HCT116 (cell line): ENCODE results near the gene FBP1. TPM values are rescaled to one million over a fixed set of nuclear protein-coding genes. Genes with fewer than 3 reads are reported as not detected.

Source experiments
- ATAC-seq: fragments of 200-7000 bp; cut with Tn5 transposase; 2 replicates; pipeline ENCODE4 v1.9.1; 2020; ENCODE audit warnings: mild to moderate bottlenecking, moderate library complexity
- BruUV-seq: library from RNA; stranded (reverse); fragments of 400-500 nt; replicated peaks from 2 replicates; lab custom pipeline; 2021; lab: Mats Ljungman, UMichigan
- CTCF ChIA-PET: fragments of 300-600 bp; sonication (Branson Sonifier 250); formaldehyde crosslinking; loops from one replicate; lab custom pipeline; 2021; ENCODE audit warnings: antibody characterized with exemption; lab: Charles Lee
- POLR2A ChIA-PET: fragments of 300-600, 350-600 bp; sonication (Branson Sonifier 250); formaldehyde crosslinking; loops from one replicate; lab custom pipeline; 2021; ENCODE audit warnings: antibody characterized with exemption; lab: Charles Lee
- RAD21 ChIA-PET, 2 experiments: fragments of 300-600 bp; sonication (Branson Sonifier 250); formaldehyde crosslinking; loops; one replicate each; lab custom pipeline; 2023; ENCODE audit warnings: low total read pairs in 2 of 2; ENCODE audit not compliant: uncharacterized antibody in 2 of 2, unreplicated experiment in 2 of 2, low non-redundant PET in 1 of 2; lab: Charles Lee
- DNase-seq: peaks from one replicate; pipeline ENCODE4 v3.0.0-alpha.2; 2010; ENCODE audit warnings: low read depth, low spot score
- H2AFZ ChIP-seq: fragments of 200-600 bp; shearing (Covaris generic), sonication (generic); 2 replicates; pipeline ENCODE4 v1.6.1; 2017; ENCODE audit warnings: low read depth, mixed run types, mixed read lengths, antibody characterized with exemption, low read length; ENCODE audit not compliant: poor library complexity, severe bottlenecking
- H3K27ac ChIP-seq: 2 replicates; pipeline ENCODE4 v1.5.1; 2012; ENCODE audit warnings: low read depth, low read length
- H3K27me3 ChIP-seq: fragments of 200-600 bp; sonication (generic); 2 replicates; pipeline ENCODE4 v1.6.1; 2016; ENCODE audit warnings: mixed run types, low read length, mixed read lengths; ENCODE audit not compliant: insufficient read depth
- H3K36me3 ChIP-seq, 2 experiments: fragments of 200-500 bp in 1 of 2; fragments of 200-600 bp in 1 of 2; sonication (Bioruptor generic) in 1 of 2; sonication (generic) in 1 of 2; 2 replicates each; pipeline versions ENCODE4 v1.5.1 to v1.6.1; 2014 to 2016; ENCODE audit warnings: low read length in 2 of 2, inconsistent platforms in 1 of 2, mixed read lengths in 1 of 2, mixed run types in 1 of 2; ENCODE audit not compliant: insufficient read depth in 2 of 2, control insufficient read depth in 1 of 2
- H3K4me1 ChIP-seq, 2 experiments: fragments of 200-600 bp in 1 of 2; sonication (generic) in 1 of 2; 2 replicates each; pipeline versions ENCODE4 v1.5.1 to v1.6.1; 2012 to 2017; ENCODE audit warnings: low read length in 2 of 2, inconsistent platforms in 1 of 2, mild to moderate bottlenecking in 1 of 2, mixed read lengths in 1 of 2, mixed run types in 1 of 2, moderate library complexity in 1 of 2; ENCODE audit not compliant: insufficient read depth in 2 of 2, control insufficient read depth in 1 of 2
- H3K4me2 ChIP-seq: fragments of 200-600 bp; sonication (generic); 2 replicates; pipeline ENCODE4 v1.6.1; 2017; ENCODE audit warnings: mixed run types, low read length, mixed read lengths
- H3K4me3 ChIP-seq, 2 experiments: fragments of 200-600 bp in 1 of 2; sonication (generic) in 1 of 2; replicated peaks in 1 of 2; 2 replicates each; pipeline ENCODE4 v1.5.1; 2011 to 2016; ENCODE audit warnings: low read length in 2 of 2, control low read depth in 1 of 2, low read depth in 1 of 2, mild to moderate bottlenecking in 1 of 2, mixed read lengths in 1 of 2, mixed run types in 1 of 2
- H3K79me2 ChIP-seq: fragments of 200-600 bp; sonication (generic); 2 replicates; pipeline ENCODE4 v1.6.1; 2017; ENCODE audit warnings: mild to moderate bottlenecking, mixed run types, low read length, moderate library complexity, mixed read lengths; ENCODE audit not compliant: insufficient read depth
- H3K9ac ChIP-seq: fragments of 200-600 bp; sonication (generic); 2 replicates; pipeline ENCODE4 v1.6.1; 2016; ENCODE audit warnings: low read length, mixed read lengths
- H3K9me2 ChIP-seq: fragments of 200-600 bp; sonication (generic), shearing (Covaris generic); 2 replicates; pipeline ENCODE4 v1.6.1; 2017; ENCODE audit warnings: mixed run types, mild to moderate bottlenecking, moderate library complexity; ENCODE audit not compliant: insufficient read depth
- H3K9me3 ChIP-seq, 2 experiments: fragments of 200-500 bp in 1 of 2; fragments of 200-600 bp in 1 of 2; sonication (Bioruptor generic) in 1 of 2; sonication (generic) in 1 of 2; 2 replicates each; pipeline ENCODE4 v1.6.1; 2014 to 2017; ENCODE audit warnings: low read length in 2 of 2, mixed read lengths in 2 of 2, inconsistent platforms in 1 of 2, low read depth in 1 of 2, mild to moderate bottlenecking in 1 of 2, mixed run types in 1 of 2, moderate library complexity in 1 of 2; ENCODE audit not compliant: control insufficient read depth in 1 of 2, insufficient read depth in 1 of 2
- H4K20me1 ChIP-seq: fragments of 200-600 bp; sonication (generic), shearing (Covaris generic); 2 replicates; pipeline ENCODE4 v1.6.1; 2017; ENCODE audit warnings: mixed run types, mild to moderate bottlenecking, moderate library complexity; ENCODE audit not compliant: insufficient read depth
- CBX3 ChIP-seq: IDR thresholded peaks from 2 replicates; pipeline ENCODE4 v1.6.1; 2012; ENCODE audit warnings: low read depth
- EZH2 ChIP-seq: fragments of 200-600 bp; sonication (generic); IDR thresholded peaks from 2 replicates; pipeline ENCODE4 v1.6.1; 2017; ENCODE audit warnings: antibody characterized with exemption, mixed run types
- EZH2phosphoT487 ChIP-seq: fragments of 200-600 bp; IDR thresholded peaks from 2 replicates; pipeline ENCODE4 v1.6.1; 2018; ENCODE audit warnings: antibody characterized with exemption, borderline replicate concordance
- POLR2AphosphoS5 ChIP-seq: IDR thresholded peaks from 2 replicates; pipeline ENCODE4 v1.6.1; 2011; ENCODE audit warnings: mild to moderate bottlenecking, low read depth, low read length, moderate library complexity
- YY1 ChIP-seq: IDR thresholded peaks from 2 replicates; pipeline ENCODE4 v1.6.1; 2011; ENCODE audit warnings: low read length, low read depth, moderate library complexity, mild to moderate bottlenecking; ENCODE audit not compliant: insufficient replicate concordance; ENCODE audit errors: extremely low read depth
- ZFX ChIP-seq: fragments of 450-650 bp; IDR thresholded peaks from 2 replicates; pipeline ENCODE4 v1.6.1; 2017
- intact Hi-C: fragments of 100-400 bp; cut with micrococcal nuclease; formaldehyde crosslinking; loops from 2 replicates; pipeline ENCODE4 v1.10.0; 2022
- total RNA-seq: library from RNA; stranded (reverse); gene quantifications from one replicate; pipeline ENCODE4 v1.2.1, GENCODE V29; 2021; ENCODE audit not compliant: unreplicated experiment
- TF ChIP-seq, protein P1 (sequence below), 3 experiments: fragments of 200-600 bp in 1 of 3; sonication (generic) in 1 of 3; IDR thresholded peaks in 2 of 3; conservative IDR thresholded peaks in 1 of 3; 2 replicates each; pipeline ENCODE4 v1.5.1; 2012 to 2017; ENCODE audit warnings: low read depth in 2 of 3, low read length in 2 of 3, antibody characterized with exemption in 1 of 3, borderline replicate concordance in 1 of 3, control low read depth in 1 of 3, mild to moderate bottlenecking in 1 of 3, mixed read lengths in 1 of 3, mixed run types in 1 of 3, moderate library complexity in 1 of 3; ENCODE audit not compliant: insufficient read depth in 1 of 3
- TF ChIP-seq, protein P2 (sequence below): IDR thresholded peaks from 2 replicates; pipeline ENCODE4 v1.6.1; 2012; ENCODE audit warnings: low read depth
- TF ChIP-seq, protein P3 (sequence below): IDR thresholded peaks from 2 replicates; pipeline ENCODE4 v1.6.1; 2012

Gene FBP1
- total RNA-seq, 1 experiment from 2014 or later = 0.42 TPM

- Histone ChIP-seq H3K79me2 (no peaks in the 10 kb centered on the region), H4K20me1 (no peaks in the 10 kb centered on the region), H3K27ac (no peak overlapping the region), H2AFZ (no peak overlapping the region), H3K9me2 (no peaks in the 10 kb centered on the region), H3K4me3 (no peak overlapping the region), H3K4me1 (peaks cover 0 to 11% of the 10 kb centered on the region in 2 experiments; a peak in 1 of 4 replicates), H3K9me3 (no peaks in the 10 kb centered on the region), H3K4me2 (no peak overlapping the region), H3K9ac (no peak overlapping the region), H3K36me3 (no peaks in the 10 kb centered on the region), H3K27me3 (no peaks in the 10 kb centered on the region)
- ChIA-PET RAD21 (no interaction called here), CTCF (interaction anchor here (1.3 kb wide), 1 partner anchor 8 kb away, joined by 5 read pairs; no protein-coding TSS in a partner anchor), POLR2A (no interaction called here)
- DNase-seq (no peak), ATAC-seq (no peak)
- no TSS peak for BruUV-seq
- TF ChIP-seq EZH2phosphoT487 = no peak
- TF ChIP-seq EZH2 = no peak
- TF ChIP-seq, protein P1, sequence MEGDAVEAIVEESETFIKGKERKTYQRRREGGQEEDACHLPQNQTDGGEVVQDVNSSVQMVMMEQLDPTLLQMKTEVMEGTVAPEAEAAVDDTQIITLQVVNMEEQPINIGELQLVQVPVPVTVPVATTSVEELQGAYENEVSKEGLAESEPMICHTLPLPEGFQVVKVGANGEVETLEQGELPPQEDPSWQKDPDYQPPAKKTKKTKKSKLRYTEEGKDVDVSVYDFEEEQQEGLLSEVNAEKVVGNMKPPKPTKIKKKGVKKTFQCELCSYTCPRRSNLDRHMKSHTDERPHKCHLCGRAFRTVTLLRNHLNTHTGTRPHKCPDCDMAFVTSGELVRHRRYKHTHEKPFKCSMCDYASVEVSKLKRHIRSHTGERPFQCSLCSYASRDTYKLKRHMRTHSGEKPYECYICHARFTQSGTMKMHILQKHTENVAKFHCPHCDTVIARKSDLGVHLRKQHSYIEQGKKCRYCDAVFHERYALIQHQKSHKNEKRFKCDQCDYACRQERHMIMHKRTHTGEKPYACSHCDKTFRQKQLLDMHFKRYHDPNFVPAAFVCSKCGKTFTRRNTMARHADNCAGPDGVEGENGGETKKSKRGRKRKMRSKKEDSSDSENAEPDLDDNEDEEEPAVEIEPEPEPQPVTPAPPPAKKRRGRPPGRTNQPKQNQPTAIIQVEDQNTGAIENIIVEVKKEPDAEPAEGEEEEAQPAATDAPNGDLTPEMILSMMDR (IDR thresholded peaks at IDR 0.05 in 2 of 3, conservative IDR thresholded peaks at IDR 0.05 in 1 of 3; ENCODE audit: borderline replicate concordance in 1 of 3, insufficient read depth in 1 of 3, low read depth in 2 of 3, low read length in 2 of 3) = no peak
- TF ChIP-seq POLR2AphosphoS5 = no peak
- TF ChIP-seq, protein P2, sequence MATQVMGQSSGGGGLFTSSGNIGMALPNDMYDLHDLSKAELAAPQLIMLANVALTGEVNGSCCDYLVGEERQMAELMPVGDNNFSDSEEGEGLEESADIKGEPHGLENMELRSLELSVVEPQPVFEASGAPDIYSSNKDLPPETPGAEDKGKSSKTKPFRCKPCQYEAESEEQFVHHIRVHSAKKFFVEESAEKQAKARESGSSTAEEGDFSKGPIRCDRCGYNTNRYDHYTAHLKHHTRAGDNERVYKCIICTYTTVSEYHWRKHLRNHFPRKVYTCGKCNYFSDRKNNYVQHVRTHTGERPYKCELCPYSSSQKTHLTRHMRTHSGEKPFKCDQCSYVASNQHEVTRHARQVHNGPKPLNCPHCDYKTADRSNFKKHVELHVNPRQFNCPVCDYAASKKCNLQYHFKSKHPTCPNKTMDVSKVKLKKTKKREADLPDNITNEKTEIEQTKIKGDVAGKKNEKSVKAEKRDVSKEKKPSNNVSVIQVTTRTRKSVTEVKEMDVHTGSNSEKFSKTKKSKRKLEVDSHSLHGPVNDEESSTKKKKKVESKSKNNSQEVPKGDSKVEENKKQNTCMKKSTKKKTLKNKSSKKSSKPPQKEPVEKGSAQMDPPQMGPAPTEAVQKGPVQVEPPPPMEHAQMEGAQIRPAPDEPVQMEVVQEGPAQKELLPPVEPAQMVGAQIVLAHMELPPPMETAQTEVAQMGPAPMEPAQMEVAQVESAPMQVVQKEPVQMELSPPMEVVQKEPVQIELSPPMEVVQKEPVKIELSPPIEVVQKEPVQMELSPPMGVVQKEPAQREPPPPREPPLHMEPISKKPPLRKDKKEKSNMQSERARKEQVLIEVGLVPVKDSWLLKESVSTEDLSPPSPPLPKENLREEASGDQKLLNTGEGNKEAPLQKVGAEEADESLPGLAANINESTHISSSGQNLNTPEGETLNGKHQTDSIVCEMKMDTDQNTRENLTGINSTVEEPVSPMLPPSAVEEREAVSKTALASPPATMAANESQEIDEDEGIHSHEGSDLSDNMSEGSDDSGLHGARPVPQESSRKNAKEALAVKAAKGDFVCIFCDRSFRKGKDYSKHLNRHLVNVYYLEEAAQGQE = no peak
- no peak for TF ChIP-seq YY1
- TF ChIP-seq CBX3 = no peak
- no peak for TF ChIP-seq ZFX
- TF ChIP-seq, protein P3, sequence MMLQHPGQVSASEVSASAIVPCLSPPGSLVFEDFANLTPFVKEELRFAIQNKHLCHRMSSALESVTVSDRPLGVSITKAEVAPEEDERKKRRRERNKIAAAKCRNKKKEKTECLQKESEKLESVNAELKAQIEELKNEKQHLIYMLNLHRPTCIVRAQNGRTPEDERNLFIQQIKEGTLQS = no peak
- intact Hi-C loops = no loop called here
These were observed 7.7 kb downstream of the FBP1 start for GRCh38 chr9:94631599-94631998.
